ENCODE data around the gene SMU1.

Gene SMU1

DNA sequence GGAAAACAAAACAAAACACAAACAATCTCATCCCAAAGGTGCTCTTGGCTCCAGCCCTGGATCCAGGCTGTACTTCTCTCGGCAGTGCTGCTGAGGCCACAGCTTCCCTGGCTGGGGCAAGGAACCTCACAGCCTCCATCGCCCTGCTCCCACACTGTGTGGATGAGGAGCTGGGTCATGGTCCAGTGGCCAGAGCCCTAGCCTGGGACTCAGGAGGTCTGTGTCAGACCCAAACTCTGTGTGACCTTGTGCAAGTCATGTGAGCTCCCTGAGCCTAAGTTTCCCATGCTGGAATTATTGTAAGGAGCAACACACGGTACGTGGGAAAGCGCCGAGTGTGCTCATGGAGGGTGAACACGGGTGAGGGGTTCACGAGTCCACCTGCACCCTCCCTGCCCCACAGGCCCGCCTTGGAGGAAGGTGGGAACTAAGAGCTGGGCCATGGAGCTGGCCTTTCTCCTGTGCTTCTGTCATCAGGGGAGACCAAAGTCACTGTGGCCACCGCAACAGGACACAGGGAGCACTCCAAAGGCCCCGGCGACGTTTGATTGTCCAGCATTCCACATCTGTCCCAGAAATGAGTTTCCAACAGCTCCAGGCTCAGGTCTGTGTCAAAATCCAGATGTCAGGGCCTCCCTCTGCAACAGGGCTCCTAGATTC, 26.2 kb upstream of the SMU1 start:
- Histone ChIP-seq H3K27me3 (ENCODE audit: low read depth, low read length) (no peaks in the 10 kb centered on the region), H3K79me2 (ENCODE audit: low read length) (no peaks in the 10 kb centered on the region), H3K9me3 (ENCODE audit: insufficient read depth, low read length) (no peaks in the 10 kb centered on the region), H3K4me1 (ENCODE audit: low read length) (peaks cover 2% of the 10 kb centered on the region; the same call in 1 of the 2 replicates), H2AFZ (ENCODE audit: low read depth, low read length) (no peak overlapping the region), H4K20me1 (ENCODE audit: insufficient read depth, low read length) (no peaks in the 10 kb centered on the region), H3K36me3 (replicated peaks; ENCODE audit: low read depth, low read length) (no peaks in the 10 kb centered on the region), H3K4me2 (ENCODE audit: low read length) (no peak overlapping the region), H3K27ac (ENCODE audit: low read length) (no peak overlapping the region), H3K9ac (ENCODE audit: low read length) (no peak overlapping the region), H3K4me3 (ENCODE audit: low read length) (no peak overlapping the region)
- TF ChIP-seq, protein P1, sequence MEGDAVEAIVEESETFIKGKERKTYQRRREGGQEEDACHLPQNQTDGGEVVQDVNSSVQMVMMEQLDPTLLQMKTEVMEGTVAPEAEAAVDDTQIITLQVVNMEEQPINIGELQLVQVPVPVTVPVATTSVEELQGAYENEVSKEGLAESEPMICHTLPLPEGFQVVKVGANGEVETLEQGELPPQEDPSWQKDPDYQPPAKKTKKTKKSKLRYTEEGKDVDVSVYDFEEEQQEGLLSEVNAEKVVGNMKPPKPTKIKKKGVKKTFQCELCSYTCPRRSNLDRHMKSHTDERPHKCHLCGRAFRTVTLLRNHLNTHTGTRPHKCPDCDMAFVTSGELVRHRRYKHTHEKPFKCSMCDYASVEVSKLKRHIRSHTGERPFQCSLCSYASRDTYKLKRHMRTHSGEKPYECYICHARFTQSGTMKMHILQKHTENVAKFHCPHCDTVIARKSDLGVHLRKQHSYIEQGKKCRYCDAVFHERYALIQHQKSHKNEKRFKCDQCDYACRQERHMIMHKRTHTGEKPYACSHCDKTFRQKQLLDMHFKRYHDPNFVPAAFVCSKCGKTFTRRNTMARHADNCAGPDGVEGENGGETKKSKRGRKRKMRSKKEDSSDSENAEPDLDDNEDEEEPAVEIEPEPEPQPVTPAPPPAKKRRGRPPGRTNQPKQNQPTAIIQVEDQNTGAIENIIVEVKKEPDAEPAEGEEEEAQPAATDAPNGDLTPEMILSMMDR (IDR thresholded peaks at IDR 0.05; ENCODE audit: low read depth, low read length) = no peak

DNA sequence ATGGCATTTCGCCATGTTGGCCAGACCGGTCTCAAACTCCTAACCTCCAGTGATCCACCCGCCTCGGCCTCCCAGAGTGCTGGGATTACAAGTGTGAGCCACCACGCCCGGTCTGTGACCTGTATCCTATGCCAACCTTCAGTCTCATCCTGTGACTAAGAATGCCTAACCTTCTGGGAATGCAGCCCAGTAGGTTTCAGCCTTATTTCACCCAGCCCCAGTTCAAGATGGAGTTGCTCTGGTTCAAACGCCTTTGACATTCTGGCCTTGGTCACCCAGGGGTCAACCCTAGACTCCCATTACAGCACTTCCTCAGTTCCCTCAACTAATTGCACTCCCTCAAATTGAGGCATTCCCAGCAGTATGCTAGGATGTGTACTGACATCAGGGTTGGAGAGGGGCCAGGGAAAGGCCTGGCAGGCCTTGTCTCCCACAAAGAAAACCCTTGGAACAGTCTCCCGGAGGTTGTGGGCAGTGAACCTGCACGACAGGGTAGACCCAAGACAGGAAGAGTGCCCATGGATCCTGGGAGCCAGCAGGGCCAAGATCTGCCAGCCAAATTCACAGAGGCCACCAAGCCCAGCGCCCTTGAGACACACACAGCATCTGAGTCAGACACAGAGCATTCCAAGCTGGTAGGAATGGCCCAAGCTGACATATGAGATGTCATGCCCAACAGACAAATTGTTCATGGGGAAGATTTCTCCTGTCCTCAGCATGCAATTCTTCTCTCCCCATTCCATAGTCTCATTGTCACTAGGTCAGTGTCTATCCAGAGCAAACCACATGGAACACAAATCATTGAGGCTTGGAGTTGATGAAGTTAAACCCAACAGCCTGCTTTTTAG, 24.9 kb upstream of the SMU1 start:
- TF ChIP-seq, protein P1 (IDR thresholded peaks at IDR 0.05; ENCODE audit: low read depth, low read length) = no peak
- no peak for TF ChIP-seq EZH2phosphoT487 (IDR thresholded peaks at IDR 0.05; ENCODE audit: low read depth)
- Histone ChIP-seq H3K9ac (ENCODE audit: low read length) (no peak overlapping the region), H3K79me2 (ENCODE audit: low read length) (no peaks in the 10 kb centered on the region), H4K20me1 (ENCODE audit: insufficient read depth, low read length) (no peaks in the 10 kb centered on the region), H3K27me3 (ENCODE audit: low read depth, low read length) (no peaks in the 10 kb centered on the region), H2AFZ (ENCODE audit: low read depth, low read length) (no peak overlapping the region), H3K27ac (ENCODE audit: low read length) (no peak overlapping the region), H3K4me3 (ENCODE audit: low read length) (no peak overlapping the region), H3K9me3 (ENCODE audit: insufficient read depth, low read length) (no peaks in the 10 kb centered on the region), H3K4me1 (ENCODE audit: low read length) (no peaks in the 10 kb centered on the region), H3K36me3 (replicated peaks; ENCODE audit: low read depth, low read length) (no peaks in the 10 kb centered on the region), H3K4me2 (ENCODE audit: low read length) (no peak overlapping the region)

- TF ChIP-seq EZH2phosphoT487 (IDR thresholded peaks at IDR 0.05; ENCODE audit: low read depth) = no peak
- TF ChIP-seq, protein P1 (IDR thresholded peaks at IDR 0.05; ENCODE audit: low read depth, low read length) = no peak
- Histone ChIP-seq H3K9me3 (ENCODE audit: insufficient read depth, low read length) (no peaks in the 10 kb centered on the region), H3K27me3 (ENCODE audit: low read depth, low read length) (no peaks in the 10 kb centered on the region), H3K79me2 (ENCODE audit: low read length) (no peaks in the 10 kb centered on the region), H3K27ac (ENCODE audit: low read length) (no peak overlapping the region), H3K4me2 (ENCODE audit: low read length) (no peak overlapping the region), H3K4me3 (ENCODE audit: low read length) (no peak overlapping the region), H3K4me1 (ENCODE audit: low read length) (no peaks in the 10 kb centered on the region), H3K36me3 (replicated peaks; ENCODE audit: low read depth, low read length) (no peaks in the 10 kb centered on the region), H4K20me1 (ENCODE audit: insufficient read depth, low read length) (no peaks in the 10 kb centered on the region), H2AFZ (ENCODE audit: low read depth, low read length) (no peak overlapping the region), H3K9ac (ENCODE audit: low read length) (no peak overlapping the region)
Measured at GRCh38 chr9:33099754-33100153, 23.3 kb upstream of the SMU1 start.

GRCh38 chr9:33097192-33097591, 20.7 kb upstream of the SMU1 start:
- TF ChIP-seq, protein P1 (IDR thresholded peaks at IDR 0.05; ENCODE audit: low read depth, low read length) = no peak
- no peak for TF ChIP-seq EZH2phosphoT487 (IDR thresholded peaks at IDR 0.05; ENCODE audit: low read depth)
- Histone ChIP-seq H4K20me1 (ENCODE audit: insufficient read depth, low read length) (no peaks in the 10 kb centered on the region), H3K4me2 (ENCODE audit: low read length) (no peak overlapping the region), H3K9me3 (ENCODE audit: insufficient read depth, low read length) (no peaks in the 10 kb centered on the region), H3K4me3 (ENCODE audit: low read length) (no peak overlapping the region), H3K79me2 (ENCODE audit: low read length) (no peaks in the 10 kb centered on the region), H3K27me3 (ENCODE audit: low read depth, low read length) (no peaks in the 10 kb centered on the region), H3K9ac (ENCODE audit: low read length) (no peak overlapping the region), H3K27ac (ENCODE audit: low read length) (no peak overlapping the region), H3K4me1 (ENCODE audit: low read length) (no peaks in the 10 kb centered on the region), H2AFZ (ENCODE audit: low read depth, low read length) (no peak overlapping the region), H3K36me3 (replicated peaks; ENCODE audit: low read depth, low read length) (no peaks in the 10 kb centered on the region)
